Lower lobe of right lung (tissue), 2 donors: ENCODE measurements around the gene SCD5. TPM values are rescaled to one million over a fixed set of nuclear protein-coding genes. Genes with fewer than 3 reads are reported as not detected.

ENCODE experiments used
- ATAC-seq, 2 donors: fragments of 200-7000 bp; cut with Tn5 transposase; one replicate each; pipeline ENCODE4 v1.9.1; 2020 to 2022; ENCODE audit warnings: mild to moderate bottlenecking in 2 of 2, moderate library complexity in 2 of 2
- DNase-seq: peaks from one replicate; pipeline ENCODE4 v3.0.0-alpha.2; 2020
- H3K27ac ChIP-seq: fragments of 200-600 bp; one replicate; pipeline ENCODE4 v1.8.0; 2022
- H3K27me3 ChIP-seq: fragments of 200-600 bp; one replicate; pipeline ENCODE4 v1.8.0; 2022; ENCODE audit warnings: low read depth
- H3K36me3 ChIP-seq: fragments of 200-600 bp; one replicate; pipeline ENCODE4 v1.8.0; 2022; ENCODE audit warnings: mild to moderate bottlenecking
- H3K4me1 ChIP-seq: fragments of 200-600 bp; one replicate; pipeline ENCODE4 v1.8.0; 2022
- H3K4me3 ChIP-seq: fragments of 200-600 bp; one replicate; pipeline ENCODE4 v1.8.0; 2022; ENCODE audit warnings: mild to moderate bottlenecking
- H3K9me3 ChIP-seq: fragments of 200-600 bp; one replicate; pipeline ENCODE4 v1.8.0; 2022
- CTCF ChIP-seq: fragments of 200-600 bp; IDR thresholded peaks from one replicate; pipeline ENCODE4 v1.8.0; 2022; ENCODE audit warnings: antibody characterized with exemption, mild to moderate bottlenecking
- intact Hi-C: fragments of 100-400 bp; cut with DNase I; formaldehyde crosslinking; loops from one replicate; pipeline ENCODE4 v1.11.0; 2022
- total RNA-seq: library from RNA; stranded (reverse); fragmentation: NEBNext Ultra II Directional; extraction: Animal tissue kit (Norgen Biotek cat#: 25700); gene quantifications from one replicate; pipeline ENCODE4 v1.2.1, GENCODE V29; 2021
- donor health status: DM: no; HTN: yes; CAD: no; lungs with severe emphysema.

The SCD5 gene
- total RNA-seq, 1 donor from 2014 or later: 17.7 TPM

GRCh38 chr4:82648356-82648755 lies 150.2 kb downstream of the SCD5 start:
- no peak for TF ChIP-seq CTCF
- no peak overlapping the region for H3K27ac ChIP-seq
- intact Hi-C loops: no loop called here
- no peaks in the 10 kb centered on the region for H3K9me3 ChIP-seq
- H3K4me1 ChIP-seq: no peaks in the 10 kb centered on the region
- H3K36me3 ChIP-seq: no peaks in the 10 kb centered on the region
- no peak overlapping the region for H3K4me3 ChIP-seq
- no peak for ATAC-seq
- no peaks in the 10 kb centered on the region for H3K27me3 ChIP-seq
- no peak for DNase-seq

- intact Hi-C loops: no loop called here
- Histone ChIP-seq H3K27ac (no peak overlapping the region), H3K36me3 (no peaks in the 10 kb centered on the region), H3K4me1 (no peaks in the 10 kb centered on the region), H3K27me3 (no peaks in the 10 kb centered on the region), H3K4me3 (no peak overlapping the region), H3K9me3 (no peaks in the 10 kb centered on the region)
- TF ChIP-seq CTCF: no peak
- no peak for ATAC-seq
- no peak for DNase-seq
Observed at GRCh38 chr4:82645936-82646565, 152.5 kb downstream of the SCD5 start.

- ATAC-seq (no peak), DNase-seq (no peak)
- no peak overlapping the region for H3K4me3 ChIP-seq
- intact Hi-C loops: no loop called here
- no peaks in the 10 kb centered on the region for H3K36me3 ChIP-seq
- no peaks in the 10 kb centered on the region for H3K27me3 ChIP-seq
- no peaks in the 10 kb centered on the region for H3K9me3 ChIP-seq
- no peaks in the 10 kb centered on the region for H3K4me1 ChIP-seq
- no peak overlapping the region for H3K27ac ChIP-seq
- no peak for TF ChIP-seq CTCF
Observed at GRCh38 chr4:82644734-82645126, 153.9 kb downstream of the SCD5 start.

- no peak for DNase-seq
- no peaks in the 10 kb centered on the region for H3K27me3 ChIP-seq
- no peak overlapping the region for H3K27ac ChIP-seq
- TF ChIP-seq CTCF: no peak
- no peaks in the 10 kb centered on the region for H3K9me3 ChIP-seq
- no peak overlapping the region for H3K4me3 ChIP-seq
- intact Hi-C loops: no loop called here
- no peak for ATAC-seq
- H3K4me1 ChIP-seq: no peaks in the 10 kb centered on the region
- no peaks in the 10 kb centered on the region for H3K36me3 ChIP-seq
Observed at GRCh38 chr4:82643994-82644733, 154.4 kb downstream of the SCD5 start.

- H3K9me3 ChIP-seq: no peaks in the 10 kb centered on the region
- ATAC-seq (no peak), DNase-seq (no peak)
- no peak overlapping the region for H3K4me3 ChIP-seq
- no peaks in the 10 kb centered on the region for H3K36me3 ChIP-seq
- no peak overlapping the region for H3K27ac ChIP-seq
- no peak for TF ChIP-seq CTCF
- intact Hi-C loops: no loop called here
- no peaks in the 10 kb centered on the region for H3K27me3 ChIP-seq
- no peaks in the 10 kb centered on the region for H3K4me1 ChIP-seq
Observed at GRCh38 chr4:82642331-82642730, 156.3 kb downstream of the SCD5 start.
